NB4 (cell line): ENCODE results near the gene PTPRD.

Experiments used
- DNase-seq: peaks from one replicate; pipeline ENCODE4 v3.0.0; 2010; ENCODE audit warnings: low read depth
- H3K4me3 ChIP-seq: one replicate; pipeline ENCODE4 v1.5.1; 2011; ENCODE audit warnings: mild to moderate bottlenecking, low read depth, low read length, moderate library complexity
- MYC ChIP-seq: IDR thresholded peaks from 2 replicates; pipeline ENCODE4 v1.6.1; 2011; ENCODE audit warnings: low read depth, low read length
- POLR2A ChIP-seq: IDR thresholded peaks from 2 replicates; pipeline ENCODE4 v1.6.1; 2011; ENCODE audit warnings: mild to moderate bottlenecking; ENCODE audit not compliant: insufficient read length; ENCODE audit errors: extremely low read depth
- TF ChIP-seq, protein P1 (sequence below): IDR thresholded peaks from 2 replicates; pipeline ENCODE4 v1.6.1; 2011; ENCODE audit warnings: low read depth, low read length
- TF ChIP-seq, protein P2 (sequence below): IDR thresholded peaks from one replicate; pipeline ENCODE4 v1.5.1; 2012; ENCODE audit warnings: low read depth, low read length

Gene PTPRD

GRCh38 chr9:8842402-8843193 lies 1770.2 kb downstream of the PTPRD start:
- no peak for DNase-seq
- no peak overlapping the region for H3K4me3 ChIP-seq
- TF ChIP-seq, protein P1, sequence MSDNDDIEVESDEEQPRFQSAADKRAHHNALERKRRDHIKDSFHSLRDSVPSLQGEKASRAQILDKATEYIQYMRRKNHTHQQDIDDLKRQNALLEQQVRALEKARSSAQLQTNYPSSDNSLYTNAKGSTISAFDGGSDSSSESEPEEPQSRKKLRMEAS, result no peak
- TF ChIP-seq, protein P2, sequence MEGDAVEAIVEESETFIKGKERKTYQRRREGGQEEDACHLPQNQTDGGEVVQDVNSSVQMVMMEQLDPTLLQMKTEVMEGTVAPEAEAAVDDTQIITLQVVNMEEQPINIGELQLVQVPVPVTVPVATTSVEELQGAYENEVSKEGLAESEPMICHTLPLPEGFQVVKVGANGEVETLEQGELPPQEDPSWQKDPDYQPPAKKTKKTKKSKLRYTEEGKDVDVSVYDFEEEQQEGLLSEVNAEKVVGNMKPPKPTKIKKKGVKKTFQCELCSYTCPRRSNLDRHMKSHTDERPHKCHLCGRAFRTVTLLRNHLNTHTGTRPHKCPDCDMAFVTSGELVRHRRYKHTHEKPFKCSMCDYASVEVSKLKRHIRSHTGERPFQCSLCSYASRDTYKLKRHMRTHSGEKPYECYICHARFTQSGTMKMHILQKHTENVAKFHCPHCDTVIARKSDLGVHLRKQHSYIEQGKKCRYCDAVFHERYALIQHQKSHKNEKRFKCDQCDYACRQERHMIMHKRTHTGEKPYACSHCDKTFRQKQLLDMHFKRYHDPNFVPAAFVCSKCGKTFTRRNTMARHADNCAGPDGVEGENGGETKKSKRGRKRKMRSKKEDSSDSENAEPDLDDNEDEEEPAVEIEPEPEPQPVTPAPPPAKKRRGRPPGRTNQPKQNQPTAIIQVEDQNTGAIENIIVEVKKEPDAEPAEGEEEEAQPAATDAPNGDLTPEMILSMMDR, result no peak
- TF ChIP-seq MYC (no peak), POLR2A (no peak)

DNA sequence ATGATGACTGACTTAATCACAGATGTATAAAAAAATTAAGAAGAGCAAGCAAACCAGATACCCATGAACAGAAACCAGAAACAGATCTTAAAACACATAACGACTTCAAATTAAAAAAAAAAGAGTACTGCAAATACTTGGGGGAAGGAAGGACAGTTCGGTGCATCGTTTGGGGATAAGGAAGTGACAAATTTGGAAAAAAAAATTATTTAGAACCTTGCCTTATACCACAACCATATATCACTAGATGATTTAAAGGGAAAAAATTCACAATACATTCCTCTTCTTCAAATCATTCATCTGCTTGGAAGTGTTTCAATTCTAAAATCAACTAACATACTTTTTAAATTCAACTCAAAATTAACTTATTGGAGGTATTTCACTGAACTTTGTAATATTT lies 1774.7 kb downstream of the PTPRD start:
- no peak overlapping the region for H3K4me3 ChIP-seq
- TF ChIP-seq MYC (no peak), POLR2A (no peak)
- TF ChIP-seq, protein P2, result no peak
- TF ChIP-seq, protein P1, result no peak

GRCh38 chr9:8835291-8835690 lies 1777.5 kb downstream of the PTPRD start:
- DNase-seq, result no peak

More for the DNA sequence above, 1774.7 kb downstream of the PTPRD start:
- DNase-seq, result no peak

DNA sequence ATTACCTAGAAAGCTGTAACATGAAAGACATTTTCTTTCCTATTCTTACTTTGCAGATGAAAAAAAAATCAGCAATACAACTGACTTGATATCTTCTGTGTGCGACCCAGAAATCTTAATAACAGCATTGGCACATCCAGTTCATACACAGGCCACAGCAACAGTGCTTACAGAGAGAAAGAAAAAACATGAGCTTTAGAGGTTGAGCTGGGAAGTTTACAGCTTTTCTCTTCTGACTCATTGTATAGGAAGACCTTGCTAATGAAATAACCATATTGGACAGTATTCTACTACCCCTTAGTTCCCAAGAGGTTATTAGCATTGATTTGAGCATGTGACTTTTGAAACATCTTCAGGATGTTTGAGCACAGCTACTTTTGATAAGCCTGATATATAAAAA lies 1779.8 kb downstream of the PTPRD start:
- TF ChIP-seq MYC, result no peak
- TF ChIP-seq, protein P2, result no peak
- TF ChIP-seq, protein P1, result no peak
- no peak for TF ChIP-seq POLR2A
- DNase-seq, result no peak
- no peak overlapping the region for H3K4me3 ChIP-seq

More at GRCh38 chr9:8835291-8835690, 1777.5 kb downstream of the PTPRD start:
- H3K4me3 ChIP-seq, result no peak overlapping the region
- TF ChIP-seq POLR2A, result no peak
- TF ChIP-seq, protein P1, result no peak
- no peak for TF ChIP-seq MYC
- TF ChIP-seq, protein P2, result no peak

DNA sequence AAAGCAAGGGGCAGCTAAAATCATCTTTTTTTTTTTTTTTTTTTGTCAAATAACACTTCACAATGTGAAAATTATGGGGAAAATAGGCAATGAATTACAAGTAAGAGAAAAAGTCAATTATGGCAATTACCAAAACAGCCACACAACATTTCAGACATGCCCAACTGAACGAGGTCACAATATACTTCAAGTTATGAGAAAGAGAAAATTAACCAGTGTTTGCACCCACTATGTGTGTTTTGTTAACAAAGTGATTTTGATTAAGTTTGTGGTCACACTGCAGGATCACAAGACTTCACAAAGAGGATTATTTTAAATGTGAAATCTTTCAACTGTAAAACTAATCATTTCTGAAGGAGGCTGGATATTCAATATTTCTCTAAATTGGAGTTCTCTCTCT lies 1780.4 kb downstream of the PTPRD start:
- TF ChIP-seq, protein P2, result no peak
- no peak for TF ChIP-seq MYC
- TF ChIP-seq, protein P1, result no peak
- no peak for TF ChIP-seq POLR2A
- H3K4me3 ChIP-seq, result no peak overlapping the region
- DNase-seq, result no peak
